Right atrium auricular region (tissue), 2 donors: ENCODE data around the gene CUX1. TPM values are rescaled to one million over a fixed set of nuclear protein-coding genes. Genes with fewer than 3 reads are reported as not detected.
A peak's percentile ranks its signal among the peaks of the same experiment; 100 is the strongest.

Experiments used
- DNase-seq: peaks from one replicate; pipeline ENCODE4 v3.0.0-alpha.2; 2019; ENCODE audit warnings: low spot score
- H3K27ac ChIP-seq, 2 donors: fragments of 200-600 bp; sonication (generic); 1 replicate in 1 of 2; 2 replicates in 1 of 2; pipeline ENCODE4 v1.5.1; 2016 to 2019
- H3K27me3 ChIP-seq, 2 donors: fragments of 200-600 bp; sonication (generic); one replicate each; pipeline versions ENCODE4 v1.5.1 to v1.6.0; 2017 to 2019
- H3K36me3 ChIP-seq: fragments of 200-600 bp; sonication (generic); one replicate; pipeline ENCODE4 v1.5.1; 2016
- H3K4me1 ChIP-seq, 2 donors: fragments of 200-600 bp; sonication (generic); one replicate each; pipeline versions ENCODE4 v1.5.1 to v1.6.0; 2017 to 2019
- H3K4me3 ChIP-seq, 2 donors: fragments of 200-600 bp; sonication (generic); 1 replicate in 1 of 2; 2 replicates in 1 of 2; pipeline ENCODE4 v1.5.1; 2017 to 2019; ENCODE audit warnings: mild to moderate bottlenecking in 1 of 2, moderate library complexity in 1 of 2
- H3K9me3 ChIP-seq, 2 donors: fragments of 200-600 bp; sonication (generic); one replicate each; pipeline ENCODE4 v1.5.1; 2019
- total RNA-seq, 2 donors: library from RNA; depleted of rRNA; stranded (reverse); fragments of >200 nt; gene quantifications; one replicate each; pipeline ENCODE4 v1.1.0, GENCODE V29; 2016
- TF ChIP-seq, protein P1 (sequence below), 2 donors: fragments of 200-600 bp; sonication (generic); IDR thresholded peaks; one replicate each; pipeline ENCODE4 v1.5.1; 2019; ENCODE audit warnings: antibody characterized with exemption in 2 of 2

CUX1 gene
- total RNA-seq, 2 donors from 2014 or later = 71.1 to 94.4 TPM

DNA sequence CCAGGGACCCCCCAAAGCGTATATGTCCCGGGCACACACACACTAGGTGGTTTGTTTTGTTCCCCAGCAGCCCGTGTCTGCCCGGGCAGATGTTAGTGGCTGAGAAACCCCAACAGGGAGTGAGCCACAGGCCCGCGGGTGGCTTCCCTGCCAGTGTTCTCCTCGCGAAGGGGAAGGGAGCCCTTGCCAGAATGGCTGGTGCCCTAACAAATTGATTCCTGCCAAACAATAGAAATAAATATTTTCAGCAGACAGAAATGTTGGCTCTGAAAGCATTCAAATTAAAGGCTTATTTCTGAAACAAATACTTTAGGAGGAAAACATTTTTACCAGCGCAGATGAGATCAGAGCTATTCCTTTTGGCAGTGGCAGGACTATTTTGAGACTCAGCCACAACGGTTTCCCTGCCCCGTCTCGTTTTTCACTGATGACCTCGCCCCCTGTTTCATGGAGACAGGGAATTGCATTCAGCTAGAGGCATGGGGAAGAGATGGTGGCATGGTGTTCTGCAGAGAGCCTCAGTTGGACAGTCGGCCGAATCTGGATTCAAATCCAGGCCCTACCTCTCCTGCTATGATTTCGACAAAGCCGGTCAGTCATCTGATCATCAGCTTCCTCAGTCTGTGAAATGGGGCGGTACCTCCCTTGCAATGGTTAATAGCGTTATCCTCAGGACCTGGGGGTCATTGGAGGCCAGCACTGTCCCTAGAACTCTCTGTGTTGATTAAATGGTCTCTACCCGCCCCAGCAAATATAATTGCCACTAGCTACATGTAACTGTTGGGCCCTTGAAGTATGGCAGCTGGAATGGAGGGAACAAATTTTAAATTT lies 84.5 kb downstream of the CUX1 start:
- DNase-seq = no peak
- TF ChIP-seq, protein P1, sequence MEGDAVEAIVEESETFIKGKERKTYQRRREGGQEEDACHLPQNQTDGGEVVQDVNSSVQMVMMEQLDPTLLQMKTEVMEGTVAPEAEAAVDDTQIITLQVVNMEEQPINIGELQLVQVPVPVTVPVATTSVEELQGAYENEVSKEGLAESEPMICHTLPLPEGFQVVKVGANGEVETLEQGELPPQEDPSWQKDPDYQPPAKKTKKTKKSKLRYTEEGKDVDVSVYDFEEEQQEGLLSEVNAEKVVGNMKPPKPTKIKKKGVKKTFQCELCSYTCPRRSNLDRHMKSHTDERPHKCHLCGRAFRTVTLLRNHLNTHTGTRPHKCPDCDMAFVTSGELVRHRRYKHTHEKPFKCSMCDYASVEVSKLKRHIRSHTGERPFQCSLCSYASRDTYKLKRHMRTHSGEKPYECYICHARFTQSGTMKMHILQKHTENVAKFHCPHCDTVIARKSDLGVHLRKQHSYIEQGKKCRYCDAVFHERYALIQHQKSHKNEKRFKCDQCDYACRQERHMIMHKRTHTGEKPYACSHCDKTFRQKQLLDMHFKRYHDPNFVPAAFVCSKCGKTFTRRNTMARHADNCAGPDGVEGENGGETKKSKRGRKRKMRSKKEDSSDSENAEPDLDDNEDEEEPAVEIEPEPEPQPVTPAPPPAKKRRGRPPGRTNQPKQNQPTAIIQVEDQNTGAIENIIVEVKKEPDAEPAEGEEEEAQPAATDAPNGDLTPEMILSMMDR (IDR thresholded peaks at IDR 0.05) = no peak
- H3K27me3 ChIP-seq = no peaks in the 10 kb centered on the region

DNA sequence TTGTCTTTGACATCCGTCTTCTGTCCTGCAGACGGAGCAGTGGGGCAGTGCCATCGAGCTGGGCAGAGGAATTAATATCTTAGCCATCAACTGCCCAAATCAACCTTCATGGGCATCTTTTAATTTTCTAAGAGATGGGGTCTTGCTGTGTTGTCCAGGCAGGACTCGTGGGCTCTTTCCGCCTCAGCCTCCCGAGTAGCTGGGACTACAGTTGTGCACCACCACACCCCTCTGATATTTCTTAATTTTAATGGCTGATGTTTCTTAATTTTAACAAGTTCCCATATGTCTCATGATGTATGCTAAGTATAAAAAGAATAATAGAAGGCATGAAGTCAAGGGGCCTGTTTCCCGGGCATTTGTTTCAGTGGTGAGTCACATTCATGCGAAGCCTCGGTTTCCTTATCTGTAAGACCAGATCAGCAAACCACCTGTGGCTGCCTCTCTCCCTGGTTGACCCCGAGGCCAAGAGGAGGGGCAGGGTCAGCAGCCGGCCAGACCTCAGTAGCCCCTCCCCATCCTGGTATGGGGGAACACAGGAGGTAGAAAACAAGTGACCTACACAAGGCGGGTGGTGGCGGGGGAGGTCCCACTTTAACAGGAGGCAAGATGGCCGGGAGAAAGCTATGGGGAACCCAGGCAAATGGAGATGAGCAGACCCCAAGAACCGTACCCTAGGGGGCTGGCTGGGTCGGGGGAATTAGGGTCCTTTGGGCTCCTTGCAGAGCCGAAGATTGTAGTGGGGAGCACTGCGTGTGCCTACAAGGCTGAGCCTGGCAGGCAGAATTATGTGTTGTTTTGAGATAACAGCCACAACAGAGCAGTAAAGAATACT lies 85.5 kb downstream of the CUX1 start:
- H3K27ac ChIP-seq = no peak overlapping the region
- H3K9me3 ChIP-seq = no peaks in the 10 kb centered on the region
- H3K27me3 ChIP-seq = no peaks in the 10 kb centered on the region

More for the DNA sequence above, 84.5 kb downstream of the CUX1 start:
- H3K27ac ChIP-seq = peak overlapping the region; percentile 52 to 78
- H3K4me1 ChIP-seq = peaks cover 0 to 44% of the 10 kb centered on the region in 2 donors
- no peaks in the 10 kb centered on the region for H3K36me3 ChIP-seq
- no peaks in the 10 kb centered on the region for H3K9me3 ChIP-seq
- no peak overlapping the region for H3K4me3 ChIP-seq

GRCh38 chr7:101903515-101903868 lies 86.1 kb downstream of the CUX1 start:
- TF ChIP-seq, protein P1 (IDR thresholded peaks at IDR 0.05) = no peak
- no peaks in the 10 kb centered on the region for H3K27me3 ChIP-seq
- peaks cover 0 to 30% of the 10 kb centered on the region in 2 donors for H3K4me1 ChIP-seq
- no peaks in the 10 kb centered on the region for H3K36me3 ChIP-seq
- no peaks in the 10 kb centered on the region for H3K9me3 ChIP-seq
- no peak overlapping the region for H3K4me3 ChIP-seq
- H3K27ac ChIP-seq = no peak overlapping the region
- no peak for DNase-seq

More for the DNA sequence above, 85.5 kb downstream of the CUX1 start:
- TF ChIP-seq, protein P1 (IDR thresholded peaks at IDR 0.05) = no peak
- no peaks in the 10 kb centered on the region for H3K36me3 ChIP-seq
- DNase-seq = no peak
- H3K4me1 ChIP-seq = peaks cover 0 to 34% of the 10 kb centered on the region in 2 donors
- H3K4me3 ChIP-seq = no peak overlapping the region

- no peak for DNase-seq
- Histone ChIP-seq H3K4me1 (peaks cover 0 to 30% of the 10 kb centered on the region in 2 donors), H3K36me3 (no peaks in the 10 kb centered on the region), H3K27ac (no peak overlapping the region), H3K4me3 (no peak overlapping the region), H3K27me3 (no peaks in the 10 kb centered on the region), H3K9me3 (no peaks in the 10 kb centered on the region)
- TF ChIP-seq, protein P1 (IDR thresholded peaks at IDR 0.05) = no peak
Measured at GRCh38 chr7:101904019-101904418, 86.6 kb downstream of the CUX1 start.

DNA sequence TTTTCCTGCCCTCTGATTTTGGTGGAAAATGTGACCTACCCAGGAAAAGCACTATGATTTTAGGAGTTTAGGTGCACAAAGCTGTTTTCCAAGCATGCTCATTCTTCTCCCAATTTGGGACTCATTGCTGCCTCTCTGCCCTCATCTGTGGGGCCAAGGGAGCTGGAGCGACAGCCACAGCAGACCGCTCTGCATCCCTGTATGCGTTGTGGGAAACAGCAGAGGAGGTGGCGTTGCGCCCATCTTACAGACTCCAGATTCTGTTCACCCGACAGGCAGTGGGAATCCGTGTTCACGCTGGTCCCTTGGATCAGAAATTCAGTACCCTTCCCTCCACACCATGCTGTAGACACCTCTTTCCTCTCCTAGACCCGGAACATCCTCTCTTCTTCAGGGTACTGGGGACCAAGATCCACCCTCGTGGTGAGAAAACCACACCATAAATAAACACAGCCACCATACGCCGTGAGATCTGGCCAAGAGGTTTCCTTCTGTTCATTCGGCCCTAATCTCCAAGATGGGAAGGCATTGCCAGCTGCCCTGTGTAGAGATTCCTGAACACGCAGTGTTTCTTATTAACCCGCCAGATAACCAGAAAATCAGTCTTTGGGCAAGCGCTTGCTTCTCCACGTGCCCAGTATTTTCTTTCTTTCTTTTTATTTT lies 87.9 kb downstream of the CUX1 start:
- H3K4me1 ChIP-seq = peaks cover 0 to 22% of the 10 kb centered on the region in 2 donors
- H3K27ac ChIP-seq = no peak overlapping the region
- no peak for DNase-seq
- H3K36me3 ChIP-seq = no peaks in the 10 kb centered on the region
- H3K4me3 ChIP-seq = no peak overlapping the region
- no peaks in the 10 kb centered on the region for H3K9me3 ChIP-seq
- TF ChIP-seq, protein P1 (IDR thresholded peaks at IDR 0.05) = no peak
- H3K27me3 ChIP-seq = no peaks in the 10 kb centered on the region
